ENCODE results near the gene SQSTM1.

Gene SQSTM1

GRCh38 chr5:179805070-179805528 lies 15.6 kb upstream of the SQSTM1 start:
- in situ Hi-C loops (cut with MboI; ENCODE audit: low pct_unique_long_range_greater_than_20kb, low sequenced_read_pairs, unreplicated experiment), result no loop called here
- DNase-seq (ENCODE audit: low spot score), result no peak
- no peak for TF ChIP-seq CTCF (IDR thresholded peaks at IDR 0.05; ENCODE audit: extremely low read depth, insufficient read depth, missing control alignments)

DNA sequence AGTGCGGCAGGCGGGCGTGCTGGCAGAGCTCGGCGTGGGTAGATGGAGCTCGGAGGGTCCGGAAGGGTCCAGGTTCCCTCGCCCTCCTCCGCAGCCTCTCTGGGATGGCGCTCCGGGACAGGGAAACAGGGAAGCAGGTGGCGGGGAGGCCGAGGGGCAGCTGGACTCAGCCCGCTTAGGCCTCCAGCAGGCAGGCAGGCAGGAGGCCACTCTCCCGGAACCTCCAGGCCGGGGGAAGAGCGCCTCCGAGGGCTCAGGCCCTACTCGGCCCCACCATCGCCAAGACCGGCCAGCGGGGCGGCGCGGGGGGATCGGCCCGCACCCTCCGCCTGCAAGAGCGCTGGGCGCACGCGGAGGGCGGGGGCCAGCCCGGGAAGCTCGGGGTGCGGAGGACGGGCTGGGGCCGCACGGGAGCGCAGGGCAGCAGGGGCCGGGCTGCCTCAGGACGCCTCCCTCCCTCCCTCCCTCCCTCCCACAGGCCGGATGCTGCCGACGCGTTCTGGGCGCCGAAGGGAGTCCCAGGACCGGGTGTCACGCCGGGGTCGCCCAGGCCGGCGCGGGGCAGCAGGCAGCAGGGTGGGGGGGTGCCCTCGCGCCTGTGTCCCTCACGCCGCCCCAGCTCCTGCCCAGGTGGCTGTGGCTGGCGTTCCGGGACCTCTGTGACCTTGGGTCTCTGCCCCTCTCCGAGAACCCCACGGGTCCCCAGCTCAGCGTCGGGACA lies 15.0 kb upstream of the SQSTM1 start:
- no peak for TF ChIP-seq CTCF (IDR thresholded peaks at IDR 0.05; ENCODE audit: extremely low read depth, insufficient read depth, missing control alignments)
- in situ Hi-C loops (cut with MboI; ENCODE audit: low pct_unique_long_range_greater_than_20kb, low sequenced_read_pairs, unreplicated experiment), result no loop called here
- DNase-seq (ENCODE audit: low spot score), result peak; percentile 88

GRCh38 chr5:179806250-179807048 lies 14.3 kb upstream of the SQSTM1 start, which contains the start of gene MGAT4B:
Gene MGAT4B (minus strand): TSS chr5:179806866. CDS start chr5:179806583, 283 bp downstream.
- DNase-seq (ENCODE audit: low spot score), result peak; percentile 96
- in situ Hi-C loops (cut with MboI; ENCODE audit: low pct_unique_long_range_greater_than_20kb, low sequenced_read_pairs, unreplicated experiment), result no loop called here
- TF ChIP-seq CTCF (IDR thresholded peaks at IDR 0.05; ENCODE audit: extremely low read depth, insufficient read depth, missing control alignments), result no peak

DNA sequence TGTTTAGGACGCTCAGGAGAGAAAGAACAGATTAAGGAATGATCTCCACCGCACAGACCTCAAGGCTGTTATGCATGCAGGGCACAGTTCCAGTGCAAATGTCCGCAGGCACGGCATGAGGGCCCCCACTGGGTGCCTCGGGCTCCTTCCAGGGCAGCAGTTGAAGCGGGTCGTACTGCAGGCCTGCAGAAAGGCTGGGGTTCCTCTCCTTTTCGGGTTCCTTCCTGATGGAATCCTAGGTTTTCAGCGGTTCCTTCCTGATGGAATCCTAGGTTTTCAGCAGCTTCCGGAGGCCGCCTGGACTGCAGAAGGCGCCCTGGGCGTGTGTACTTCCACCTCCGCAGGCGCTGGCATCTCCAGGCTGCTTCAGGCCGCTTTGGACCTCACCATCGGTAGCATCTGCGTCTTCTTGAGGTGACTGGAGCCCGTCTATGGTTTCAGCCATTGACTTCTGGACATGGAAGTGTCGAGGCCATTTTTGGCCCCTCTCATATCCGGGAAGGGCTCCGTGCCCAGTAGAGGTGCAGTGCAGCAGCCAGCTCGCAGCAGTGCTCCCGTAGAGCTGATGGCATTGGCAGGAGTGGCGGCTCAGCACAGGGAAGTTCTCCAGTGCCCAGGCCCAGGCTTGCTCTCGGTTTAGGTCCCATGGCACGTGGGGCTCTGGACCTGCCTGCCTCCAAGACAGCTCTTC lies 8.4 kb upstream of the SQSTM1 start:
- in situ Hi-C loops (cut with MboI; ENCODE audit: low pct_unique_long_range_greater_than_20kb, low sequenced_read_pairs, unreplicated experiment), result no loop called here
- TF ChIP-seq CTCF (IDR thresholded peaks at IDR 0.05; ENCODE audit: extremely low read depth, insufficient read depth, missing control alignments), result no peak

DNA sequence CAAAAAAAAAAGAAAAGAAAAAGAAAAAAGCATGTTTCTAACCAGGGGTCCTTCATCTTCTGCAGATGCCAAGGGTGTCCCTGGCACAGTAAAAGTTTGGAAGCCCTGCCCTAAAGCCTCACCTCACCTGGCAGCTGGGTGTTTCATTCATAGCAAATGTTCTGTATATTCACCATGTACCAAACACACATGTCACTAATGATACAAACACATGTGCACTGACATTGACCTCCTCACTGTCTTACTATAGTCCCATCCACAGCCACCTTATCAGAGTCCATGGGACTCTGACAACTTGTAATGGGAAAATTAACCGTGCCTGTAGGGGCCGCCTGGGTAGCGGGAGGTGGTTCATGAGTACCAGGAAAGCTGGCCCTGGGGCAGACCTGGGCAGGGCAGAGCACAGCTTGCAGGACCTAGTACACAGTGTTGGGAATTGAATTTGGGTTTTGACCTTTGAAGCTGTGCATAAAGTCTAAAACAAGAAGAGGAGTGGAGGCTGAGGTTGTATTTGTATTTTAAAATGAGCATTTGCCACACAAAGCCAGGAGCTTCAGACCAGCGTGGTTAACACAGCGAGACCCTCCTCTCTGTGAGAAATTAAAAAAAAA lies 7.6 kb upstream of the SQSTM1 start:
- no peak for TF ChIP-seq CTCF (IDR thresholded peaks at IDR 0.05; ENCODE audit: extremely low read depth, insufficient read depth, missing control alignments)
- DNase-seq (ENCODE audit: low spot score), result no peak
- in situ Hi-C loops (cut with MboI; ENCODE audit: low pct_unique_long_range_greater_than_20kb, low sequenced_read_pairs, unreplicated experiment), result no loop called here

More for the DNA sequence above, 8.4 kb upstream of the SQSTM1 start:
- no peak for DNase-seq (ENCODE audit: low spot score)

GRCh38 chr5:179814090-179814489 lies 6.6 kb upstream of the SQSTM1 start:
- in situ Hi-C loops (cut with MboI; ENCODE audit: low pct_unique_long_range_greater_than_20kb, low sequenced_read_pairs, unreplicated experiment), result no loop called here
- TF ChIP-seq CTCF (IDR thresholded peaks at IDR 0.05; ENCODE audit: extremely low read depth, insufficient read depth, missing control alignments), result no peak
- no peak for DNase-seq (ENCODE audit: low spot score)

Measured in GM13977 (cell line).